PC-3 (cell line): ENCODE measurements around the gene DPCD.

Experiments
- EZH2 ChIP-seq: fragments of 300-600 bp; sonication (generic); IDR thresholded peaks from one replicate; pipeline ENCODE4 v1.6.1; 2017; ENCODE audit warnings: antibody characterized with exemption, mild to moderate bottlenecking, low read length; ENCODE audit not compliant: unreplicated experiment
- TF ChIP-seq, protein P1 (sequence below): fragments of 300-600 bp; sonication (generic); conservative IDR thresholded peaks from 2 replicates; pipeline ENCODE4 v1.5.1; 2017; ENCODE audit warnings: antibody characterized with exemption, low read depth, mild to moderate bottlenecking, low read length

DNA sequence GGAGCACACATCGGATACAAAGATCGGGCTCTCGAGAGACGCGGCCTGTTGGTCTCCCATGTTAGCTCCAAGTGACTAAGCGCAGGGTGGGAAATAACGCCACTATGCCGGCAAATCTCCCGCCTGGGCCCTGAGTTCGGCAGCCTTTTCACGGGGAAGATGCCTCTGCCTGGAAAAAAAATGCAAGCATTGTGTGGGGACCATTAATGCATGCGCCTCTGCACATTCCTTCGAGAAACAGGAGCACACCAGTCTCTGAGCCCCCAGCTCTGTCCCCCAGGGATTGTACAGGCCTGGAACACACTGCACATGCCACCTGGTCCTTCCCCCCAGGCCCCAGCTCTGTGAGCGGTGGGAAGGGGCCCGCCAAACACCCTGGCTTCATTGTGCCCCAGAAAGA, 62.7 kb downstream of the DPCD start:
- TF ChIP-seq, protein P1, sequence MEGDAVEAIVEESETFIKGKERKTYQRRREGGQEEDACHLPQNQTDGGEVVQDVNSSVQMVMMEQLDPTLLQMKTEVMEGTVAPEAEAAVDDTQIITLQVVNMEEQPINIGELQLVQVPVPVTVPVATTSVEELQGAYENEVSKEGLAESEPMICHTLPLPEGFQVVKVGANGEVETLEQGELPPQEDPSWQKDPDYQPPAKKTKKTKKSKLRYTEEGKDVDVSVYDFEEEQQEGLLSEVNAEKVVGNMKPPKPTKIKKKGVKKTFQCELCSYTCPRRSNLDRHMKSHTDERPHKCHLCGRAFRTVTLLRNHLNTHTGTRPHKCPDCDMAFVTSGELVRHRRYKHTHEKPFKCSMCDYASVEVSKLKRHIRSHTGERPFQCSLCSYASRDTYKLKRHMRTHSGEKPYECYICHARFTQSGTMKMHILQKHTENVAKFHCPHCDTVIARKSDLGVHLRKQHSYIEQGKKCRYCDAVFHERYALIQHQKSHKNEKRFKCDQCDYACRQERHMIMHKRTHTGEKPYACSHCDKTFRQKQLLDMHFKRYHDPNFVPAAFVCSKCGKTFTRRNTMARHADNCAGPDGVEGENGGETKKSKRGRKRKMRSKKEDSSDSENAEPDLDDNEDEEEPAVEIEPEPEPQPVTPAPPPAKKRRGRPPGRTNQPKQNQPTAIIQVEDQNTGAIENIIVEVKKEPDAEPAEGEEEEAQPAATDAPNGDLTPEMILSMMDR, result no peak
- TF ChIP-seq EZH2, result no peak
